Nucleus accumbens (tissue), 56 donors: ENCODE results near the gene KRTAP4-11.
"Not testable (repeated sequence)": the region's sequence is repeated elsewhere in the genome, so short reads cannot be mapped to it uniquely, and the experiment has no call there.

Experiments used
- DNase-seq, 56 donors: peaks; one replicate each; lab custom pipeline; 2025; lab: John Stamatoyannopoulos, UW

Gene KRTAP4-11

DNA sequence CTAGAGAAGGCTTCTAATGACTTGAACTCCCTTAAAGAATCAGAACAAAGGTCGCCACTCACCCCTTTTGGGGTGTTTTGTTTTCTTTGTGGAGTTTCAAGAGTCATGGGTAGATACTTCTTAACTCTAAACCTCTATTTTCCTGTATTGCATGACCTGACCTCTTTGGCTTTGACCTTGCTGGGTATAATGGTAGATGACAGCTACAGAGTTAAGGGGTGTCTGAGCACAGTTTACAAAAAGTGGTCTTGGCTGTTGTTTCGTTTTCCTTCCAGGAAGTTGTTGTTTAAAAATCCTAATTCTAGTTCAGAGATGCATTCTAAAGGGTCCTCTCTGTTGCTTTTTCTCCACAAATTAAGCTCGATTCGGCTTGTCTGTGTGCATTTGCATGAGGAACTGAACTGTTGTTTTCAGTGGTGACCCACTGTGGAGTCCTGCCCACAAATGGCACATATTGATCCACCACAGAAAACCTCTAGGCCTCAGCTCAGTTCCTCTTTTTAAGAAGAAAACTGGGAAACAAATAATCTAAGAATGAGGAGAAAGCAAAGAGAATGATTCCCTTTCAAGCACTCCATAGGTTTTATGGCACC is 29.3 kb downstream of the KRTAP4-11 start:
- not testable (repeated sequence) for DNase-seq

- not testable (repeated sequence) for DNase-seq
Measured at GRCh38 chr17:41084100-41084856, 33.9 kb downstream of the KRTAP4-11 start, which contains the start of gene KRTAP4-7. KRTAP4-7 (plus strand) TSS chr17:41084150; CDS start chr17:41084207, 57 bp downstream.

- not testable (repeated sequence) for DNase-seq
Measured at GRCh38 chr17:41083427-41083826, 34.7 kb downstream of the KRTAP4-11 start.

GRCh38 chr17:41082626-41083025 is 35.5 kb downstream of the KRTAP4-11 start:
- no peak for DNase-seq

- DNase-seq = no peak
Measured at GRCh38 chr17:41076788-41077187, 41.4 kb downstream of the KRTAP4-11 start.

DNA sequence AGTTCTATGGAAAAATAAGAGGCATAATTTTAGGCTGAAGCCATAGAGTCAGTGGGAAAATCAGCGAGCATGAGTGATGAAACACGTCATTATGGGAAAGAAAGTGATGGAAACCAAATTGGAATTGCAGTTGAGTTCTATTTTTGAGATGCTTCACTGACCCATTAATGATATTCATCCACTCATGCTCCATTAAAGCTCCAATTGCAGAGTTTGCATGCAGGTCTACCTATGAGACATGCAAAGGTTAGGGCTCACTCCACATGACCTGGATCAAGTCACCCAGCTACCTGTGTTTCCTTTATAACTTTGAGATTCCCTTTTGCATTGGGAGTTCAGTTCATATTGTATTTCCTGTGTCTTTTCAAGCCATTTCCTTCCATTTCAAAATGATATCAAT is 44.5 kb downstream of the KRTAP4-11 start:
- no peak for DNase-seq

- no peak for DNase-seq
Measured at GRCh38 chr17:41071606-41072360, 46.4 kb downstream of the KRTAP4-11 start.

- no peak for DNase-seq
Measured at GRCh38 chr17:41069031-41069430, 49.1 kb downstream of the KRTAP4-11 start.

DNA sequence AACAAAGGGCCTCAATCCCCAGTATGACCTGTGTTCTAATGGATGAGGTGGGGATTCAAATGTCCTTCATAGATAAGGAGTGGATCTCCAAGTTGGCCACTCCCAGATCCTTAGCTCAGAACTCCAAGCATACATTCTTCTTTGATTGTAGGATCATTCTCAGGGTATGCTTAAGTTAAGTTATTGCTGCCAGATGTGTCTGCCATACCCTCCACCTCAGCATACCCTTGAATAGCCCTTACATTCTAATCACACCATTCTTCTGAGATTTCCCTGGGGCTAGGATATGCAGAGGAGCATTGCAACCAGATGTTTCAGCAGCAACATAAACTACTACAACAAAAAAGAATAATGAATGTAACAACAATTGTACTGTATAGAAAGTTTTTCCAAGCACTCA is 50.9 kb downstream of the KRTAP4-11 start:
- no peak for DNase-seq
